GM23248 (cell line): ENCODE data around the gene APC. TPM values are rescaled to one million over a fixed set of nuclear protein-coding genes. Genes with fewer than 3 reads are reported as not detected.
A peak's percentile ranks its signal among the peaks of the same experiment; 100 is the strongest.

ENCODE experiments used
- DNase-seq: peaks from one replicate; pipeline ENCODE4 v3.0.0-alpha.2; 2015
- H2AFZ ChIP-seq: fragments of 200-600 bp; sonication (generic); 2 replicates; pipeline ENCODE4 v1.6.1; 2016; ENCODE audit warnings: antibody characterized with exemption
- H3F3A ChIP-seq: fragments of 200-600 bp; sonication (generic); 2 replicates; pipeline ENCODE4 v1.6.1; 2016; ENCODE audit warnings: mild to moderate bottlenecking, antibody characterized with exemption, mixed run types; ENCODE audit not compliant: insufficient read depth
- H3K27ac ChIP-seq: fragments of 200-600 bp; sonication (generic); 2 replicates; pipeline ENCODE4 v1.5.1; 2016; ENCODE audit warnings: mild to moderate bottlenecking
- H3K27me3 ChIP-seq: fragments of 200-600 bp; sonication (generic); replicated peaks from 2 replicates; pipeline ENCODE4 v1.6.1; 2016; ENCODE audit warnings: mild to moderate bottlenecking; ENCODE audit not compliant: insufficient read depth
- H3K36me3 ChIP-seq: fragments of 200-600 bp; sonication (generic); 2 replicates; pipeline ENCODE4 v1.6.1; 2016; ENCODE audit warnings: low read depth, mild to moderate bottlenecking
- H3K4me1 ChIP-seq: fragments of 200-600 bp; sonication (generic); 2 replicates; pipeline ENCODE4 v1.6.1; 2016; ENCODE audit warnings: mild to moderate bottlenecking; ENCODE audit not compliant: insufficient read depth
- H3K4me2 ChIP-seq: fragments of 200-600 bp; sonication (generic); one replicate; pipeline ENCODE4 v1.6.1; 2016; ENCODE audit warnings: mild to moderate bottlenecking; ENCODE audit not compliant: unreplicated experiment
- H3K4me3 ChIP-seq: fragments of 200-600 bp; sonication (generic); 2 replicates; pipeline ENCODE4 v1.5.1; 2016; ENCODE audit warnings: mild to moderate bottlenecking
- H3K79me2 ChIP-seq: fragments of 200-600 bp; sonication (generic); 2 replicates; pipeline ENCODE4 v1.6.1; 2016; ENCODE audit warnings: mild to moderate bottlenecking; ENCODE audit not compliant: insufficient read depth
- H3K9ac ChIP-seq: fragments of 200-600 bp; sonication (generic); 2 replicates; pipeline ENCODE4 v1.6.1; 2016; ENCODE audit warnings: mild to moderate bottlenecking
- H3K9me2 ChIP-seq: fragments of 200-600 bp; sonication (generic); 2 replicates; pipeline ENCODE4 v1.6.1; 2016; ENCODE audit warnings: mixed run types, mild to moderate bottlenecking, moderate library complexity; ENCODE audit not compliant: insufficient read depth
- H3K9me3 ChIP-seq: fragments of 200-600 bp; sonication (generic); one replicate; pipeline ENCODE4 v1.6.1; 2017; ENCODE audit warnings: low read depth
- H4K20me1 ChIP-seq: fragments of 200-600 bp; sonication (generic); 2 replicates; pipeline ENCODE4 v1.6.0; 2016; ENCODE audit not compliant: insufficient read depth
- EZH2 ChIP-seq: fragments of 200-600 bp; sonication (generic); IDR thresholded peaks from 2 replicates; pipeline ENCODE4 v1.6.1; 2018; ENCODE audit warnings: antibody characterized with exemption, mild to moderate bottlenecking; ENCODE audit not compliant: insufficient read depth, poor library complexity, severe bottlenecking
- EZH2phosphoT487 ChIP-seq: fragments of 200-600 bp; sonication (generic); IDR thresholded peaks from 2 replicates; pipeline ENCODE4 v1.6.1; 2018; ENCODE audit warnings: antibody characterized with exemption, moderate library complexity, mild to moderate bottlenecking, low read depth; ENCODE audit not compliant: insufficient read depth
- WGBS, 2 experiments: methylation state at CpG; one replicate each; pipeline ENCODE4 v1.1.6; 2015 to 2017; ENCODE audit warnings: low lambda C conversion rate in 2 of 2, low coverage in 1 of 2; ENCODE audit errors: missing lambda C conversion rate in 2 of 2; 5-methylcytosine and 5-hydroxymethylcytosine counted together
- in situ Hi-C: fragments of 300-500 bp; cut with MboI; formaldehyde crosslinking; loops from 2 replicates; pipeline ENCODE4 v1.15.0; 2020
- polyA plus RNA-seq: library from polyadenylated mRNA; unstranded; fragments of >200 nt; fragmentation: Nextera tagmentation; extraction: Ambion mirVana; gene quantifications from 2 replicates; pipeline ENCODE4 v1.2.1, GENCODE V29; 2016
- total RNA-seq: library from RNA; depleted of rRNA; stranded (reverse); fragments of >200 nt; shearing (Covaris generic); gene quantifications from 2 replicates; pipeline ENCODE4 v1.2.3, GENCODE V29; 2014

APC gene
- total and polyA plus RNA-seq, 2 experiments from 2014 or later, result 18.1 to 34.2 TPM

DNA sequence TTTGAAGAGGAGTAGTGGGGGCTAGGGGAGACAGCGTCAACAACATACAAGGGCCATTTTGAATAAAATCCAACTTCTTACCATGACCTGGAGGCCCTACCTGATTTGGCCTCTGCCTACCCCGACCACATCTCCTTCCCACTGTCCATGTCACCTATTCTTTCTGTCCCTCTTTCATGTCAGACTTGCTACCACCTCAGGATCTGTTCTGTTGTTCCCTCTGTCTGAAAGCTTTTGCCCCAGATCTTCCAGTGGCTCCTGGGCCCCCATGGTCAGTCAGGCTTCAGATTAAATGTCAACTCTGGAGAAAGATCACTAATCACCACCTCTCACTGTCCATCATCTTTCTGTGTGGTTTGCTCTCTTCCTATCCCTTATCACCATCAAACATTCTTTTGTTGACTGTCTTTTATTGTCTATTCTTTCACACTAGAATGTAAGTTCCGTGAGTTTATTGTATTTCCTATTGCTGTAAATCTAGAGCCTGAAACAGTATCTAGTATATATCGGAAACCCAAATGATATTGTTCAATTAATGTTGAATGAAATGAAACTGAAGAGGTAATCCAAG is 31.2 kb upstream of the APC start:
- H3K4me2 ChIP-seq, result peak overlapping the region; percentile 83
- H3K79me2 ChIP-seq, result peaks cover 37% of the 10 kb centered on the region
- 77 to 83% methylated on average over 4 of the region's 4 CpGs for WGBS, 2 experiments

DNA sequence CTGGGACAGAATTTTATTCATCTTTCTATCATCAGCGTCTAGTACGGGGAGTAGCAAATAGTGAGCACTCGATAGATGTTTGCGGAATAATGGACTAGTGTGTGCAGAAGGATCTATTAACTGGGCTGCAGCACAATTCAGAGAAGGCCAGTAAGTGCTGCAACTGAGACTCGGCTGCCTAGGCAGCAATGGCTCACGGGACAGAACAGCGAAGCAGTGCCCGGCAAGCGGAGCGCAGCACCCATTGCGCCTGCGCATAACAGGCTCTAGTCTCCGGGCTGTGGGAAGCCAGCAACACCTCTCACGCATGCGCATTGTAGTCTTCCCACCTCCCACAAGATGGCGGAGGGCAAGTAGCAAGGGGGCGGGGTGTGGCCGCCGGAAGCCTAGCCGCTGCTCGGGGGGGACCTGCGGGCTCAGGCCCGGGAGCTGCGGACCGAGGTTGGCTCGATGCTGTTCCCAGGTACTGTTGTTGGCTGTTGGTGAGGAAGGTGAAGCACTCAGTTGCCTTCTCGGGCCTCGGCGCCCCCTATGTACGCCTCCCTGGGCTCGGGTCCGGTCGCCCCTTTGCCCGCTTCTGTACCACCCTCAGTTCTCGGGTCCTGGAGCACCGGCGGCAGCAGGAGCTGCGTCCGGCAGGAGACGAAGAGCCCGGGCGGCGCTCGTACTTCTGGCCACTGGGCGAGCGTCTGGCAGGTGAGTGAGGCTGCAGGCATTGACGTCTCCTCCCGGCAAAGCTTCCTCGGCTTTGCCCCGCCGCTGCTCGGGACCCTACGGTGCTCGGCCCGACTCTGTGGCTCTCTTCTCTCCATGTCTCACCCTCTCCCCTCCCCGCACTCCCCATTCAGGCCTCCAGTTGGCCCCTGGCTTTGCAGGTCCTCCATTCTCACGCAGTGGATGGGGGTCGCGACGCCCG is 30.2 kb upstream of the APC start:
- H3K4me2 ChIP-seq, result peak overlapping the region; percentile 88
- in situ Hi-C loops, result no loop called here
- no peak for TF ChIP-seq EZH2phosphoT487
- no peak for TF ChIP-seq EZH2
- H3K9me2 ChIP-seq, result no peaks in the 10 kb centered on the region
- peak; percentile 100 for DNase-seq
- no peaks in the 10 kb centered on the region for H4K20me1 ChIP-seq
- H3K36me3 ChIP-seq, result no peaks in the 10 kb centered on the region
- H3K9ac ChIP-seq, result peak overlapping the region; percentile 86
- no peaks in the 10 kb centered on the region for H3K27me3 ChIP-seq
- H3F3A ChIP-seq, result peaks cover 14% of the 10 kb centered on the region
- no peaks in the 10 kb centered on the region for H3K9me3 ChIP-seq
- H3K79me2 ChIP-seq, result peaks cover 47% of the 10 kb centered on the region
- peak overlapping the region; percentile 96 for H2AFZ ChIP-seq
- peaks cover 12% of the 10 kb centered on the region for H3K4me1 ChIP-seq
- H3K4me3 ChIP-seq, result peak overlapping the region; percentile 90
- WGBS, 2 experiments, result 1% methylated on average over 45 to 56 of the region's 61 CpGs
- H3K27ac ChIP-seq, result peak overlapping the region; percentile 66

More for the DNA sequence above, 31.2 kb upstream of the APC start:
- peak overlapping the region; percentile 96 for H2AFZ ChIP-seq
- H3K27ac ChIP-seq, result peak overlapping the region; percentile 66
- H4K20me1 ChIP-seq, result no peaks in the 10 kb centered on the region
- H3K27me3 ChIP-seq, result no peaks in the 10 kb centered on the region
- H3K4me3 ChIP-seq, result peak overlapping the region; percentile 90
- TF ChIP-seq EZH2phosphoT487 (no peak), EZH2 (no peak)
- H3K4me1 ChIP-seq, result peaks cover 12% of the 10 kb centered on the region
- no peaks in the 10 kb centered on the region for H3K36me3 ChIP-seq
- H3F3A ChIP-seq, result peaks cover 14% of the 10 kb centered on the region
- peak overlapping the region; percentile 86 for H3K9ac ChIP-seq
- DNase-seq, result no peak
- in situ Hi-C loops, result no loop called here
- H3K9me3 ChIP-seq, result no peaks in the 10 kb centered on the region
- no peaks in the 10 kb centered on the region for H3K9me2 ChIP-seq

DNA sequence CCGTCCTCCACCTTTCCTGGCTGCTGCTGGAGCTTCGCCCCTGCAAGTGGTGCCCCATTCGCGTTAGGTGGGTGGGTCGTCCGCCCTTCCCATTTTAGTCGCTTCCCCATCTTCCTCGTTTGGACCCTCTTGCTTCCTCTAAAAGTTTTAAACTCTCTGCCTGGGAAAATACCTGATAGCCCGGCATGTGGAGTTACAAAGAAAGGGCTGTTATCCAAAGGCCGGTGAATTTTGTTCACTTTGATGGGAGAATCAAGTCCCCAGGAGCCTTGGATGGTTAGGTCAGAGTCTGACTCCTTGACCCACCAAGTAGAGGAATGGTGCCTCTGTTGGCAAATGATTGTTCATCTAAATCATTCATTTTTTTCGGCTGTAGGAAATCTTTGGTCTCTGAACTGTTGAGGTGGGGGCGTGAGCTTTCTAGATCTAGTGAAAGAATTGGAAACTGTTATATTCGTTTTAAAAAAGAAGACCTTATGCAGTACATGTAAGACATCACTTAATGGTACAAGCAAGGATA is 29.5 kb upstream of the APC start:
- Histone ChIP-seq H3K4me3 (peak overlapping the region; percentile 90), H3K9me3 (no peaks in the 10 kb centered on the region), H3K27me3 (no peaks in the 10 kb centered on the region), H3K4me2 (peak overlapping the region; percentile 88), H3F3A (peaks cover 14% of the 10 kb centered on the region), H3K36me3 (no peaks in the 10 kb centered on the region), H3K27ac (peak overlapping the region; percentile 66), H3K9ac (peak overlapping the region; percentile 86), H3K79me2 (peaks cover 54% of the 10 kb centered on the region), H2AFZ (peak overlapping the region; percentile 96), H4K20me1 (no peaks in the 10 kb centered on the region), H3K4me1 (peaks cover 12% of the 10 kb centered on the region), H3K9me2 (no peaks in the 10 kb centered on the region)
- peak; percentile 42 for DNase-seq
- TF ChIP-seq EZH2phosphoT487 (no peak), EZH2 (no peak)
- in situ Hi-C loops, result no loop called here
- WGBS, 2 experiments, result 0 to 2% methylated on average over 13 of the region's 13 CpGs

DNA sequence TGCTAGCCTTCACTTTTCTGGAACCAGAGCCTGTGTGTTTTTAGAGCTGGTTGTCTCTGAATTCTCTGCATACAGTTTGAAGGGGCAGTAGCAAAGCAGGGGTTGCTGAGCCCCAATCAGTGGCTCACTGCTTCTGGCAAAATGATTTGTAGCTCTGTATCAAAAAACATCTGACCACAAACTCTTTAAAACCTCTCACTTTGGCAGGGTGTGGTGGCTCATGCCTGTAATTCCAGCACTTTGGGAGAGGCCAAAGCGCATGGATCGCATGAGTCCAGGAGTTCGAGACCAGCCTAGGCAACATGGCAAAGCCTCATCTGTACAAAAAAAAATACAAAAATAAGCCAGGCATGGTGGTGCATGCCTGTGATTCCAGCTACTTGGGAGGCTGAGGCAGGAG is 28.3 kb upstream of the APC start:
- DNase-seq, result peak; percentile 6
- Histone ChIP-seq H3K9me2 (no peaks in the 10 kb centered on the region), H3K9ac (peak overlapping the region; percentile 86), H3K4me1 (peaks cover 12% of the 10 kb centered on the region), H3K79me2 (peaks cover 66% of the 10 kb centered on the region), H4K20me1 (no peaks in the 10 kb centered on the region), H3K27ac (peak overlapping the region; percentile 26; the same call in 1 of the 2 replicates), H3K9me3 (no peaks in the 10 kb centered on the region), H3K36me3 (no peaks in the 10 kb centered on the region), H3K4me3 (peak overlapping the region; percentile 90), H3F3A (peaks cover 3% of the 10 kb centered on the region; the same call in 1 of the 2 replicates), H3K27me3 (no peaks in the 10 kb centered on the region), H3K4me2 (peak overlapping the region; percentile 88), H2AFZ (peak overlapping the region; percentile 96; the same call in 1 of the 2 replicates)
- WGBS, 2 experiments, result 77 to 82% methylated on average over 3 of the region's 3 CpGs
- TF ChIP-seq EZH2phosphoT487 (no peak), EZH2 (no peak)
- in situ Hi-C loops, result no loop called here
